ENCODE results near the gene NUAK2.

Gene NUAK2

GRCh38 chr1:205335692-205336091, 14.1 kb upstream of the NUAK2 start:
- Histone ChIP-seq H3K27me3 (ENCODE audit: low read length) (no peaks in the 10 kb centered on the region), H4K20me1 (ENCODE audit: low read depth, low read length) (no peaks in the 10 kb centered on the region), H3K79me2 (ENCODE audit: insufficient read depth, low read length) (no peaks in the 10 kb centered on the region), H3K4me3 (ENCODE audit: insufficient read depth, low read length, poor library complexity, severe bottlenecking) (no peak overlapping the region), H3F3A (ENCODE audit: insufficient read depth) (no peaks in the 10 kb centered on the region), H3K9me3 (ENCODE audit: insufficient read depth, low read length) (no peaks in the 10 kb centered on the region), H3K9me2 (replicated peaks; ENCODE audit: insufficient read depth, low read length) (no peaks in the 10 kb centered on the region), H2AFZ (ENCODE audit: low read depth, low read length, severe bottlenecking) (no peak overlapping the region), H3K36me3 (ENCODE audit: low read length) (no peaks in the 10 kb centered on the region), H3K27ac (ENCODE audit: low read depth, low read length) (no peak overlapping the region), H3K9ac (ENCODE audit: low read length) (no peak overlapping the region), H3K4me2 (ENCODE audit: low read depth, low read length, poor library complexity, severe bottlenecking) (no peak overlapping the region)
- TF ChIP-seq EZH2phosphoT487 (conservative IDR thresholded peaks at IDR 0.05; ENCODE audit: low read length) (no peak), CTCF (IDR thresholded peaks at IDR 0.05; ENCODE audit: insufficient read depth, low read length, poor library complexity, severe bottlenecking) (peak; percentile 99)

- Histone ChIP-seq H3K9me3 (ENCODE audit: insufficient read depth, low read length) (no peaks in the 10 kb centered on the region), H3K9me2 (replicated peaks; ENCODE audit: insufficient read depth, low read length) (no peaks in the 10 kb centered on the region), H3K36me3 (ENCODE audit: low read length) (no peaks in the 10 kb centered on the region), H3K27me3 (ENCODE audit: low read length) (no peaks in the 10 kb centered on the region), H3K9ac (ENCODE audit: low read length) (no peak overlapping the region), H3K4me2 (ENCODE audit: low read depth, low read length, poor library complexity, severe bottlenecking) (no peak overlapping the region), H2AFZ (ENCODE audit: low read depth, low read length, severe bottlenecking) (no peak overlapping the region), H3K79me2 (ENCODE audit: insufficient read depth, low read length) (no peaks in the 10 kb centered on the region), H3K4me3 (ENCODE audit: insufficient read depth, low read length, poor library complexity, severe bottlenecking) (no peak overlapping the region), H3F3A (ENCODE audit: insufficient read depth) (no peaks in the 10 kb centered on the region), H4K20me1 (ENCODE audit: low read depth, low read length) (no peaks in the 10 kb centered on the region), H3K27ac (ENCODE audit: low read depth, low read length) (no peak overlapping the region)
- TF ChIP-seq CTCF (IDR thresholded peaks at IDR 0.05; ENCODE audit: insufficient read depth, low read length, poor library complexity, severe bottlenecking) (no peak), EZH2phosphoT487 (conservative IDR thresholded peaks at IDR 0.05; ENCODE audit: low read length) (no peak)
Observed at GRCh38 chr1:205332015-205332791, 10.7 kb upstream of the NUAK2 start.

- Histone ChIP-seq H3F3A (ENCODE audit: insufficient read depth) (no peaks in the 10 kb centered on the region), H3K27me3 (ENCODE audit: low read length) (no peaks in the 10 kb centered on the region), H3K79me2 (ENCODE audit: insufficient read depth, low read length) (no peaks in the 10 kb centered on the region), H3K4me3 (ENCODE audit: insufficient read depth, low read length, poor library complexity, severe bottlenecking) (no peak overlapping the region), H3K4me2 (ENCODE audit: low read depth, low read length, poor library complexity, severe bottlenecking) (no peak overlapping the region), H3K9ac (ENCODE audit: low read length) (no peak overlapping the region), H2AFZ (ENCODE audit: low read depth, low read length, severe bottlenecking) (no peak overlapping the region), H3K9me2 (replicated peaks; ENCODE audit: insufficient read depth, low read length) (no peaks in the 10 kb centered on the region), H3K27ac (ENCODE audit: low read depth, low read length) (no peak overlapping the region), H3K9me3 (ENCODE audit: insufficient read depth, low read length) (no peaks in the 10 kb centered on the region), H3K36me3 (ENCODE audit: low read length) (no peaks in the 10 kb centered on the region), H4K20me1 (ENCODE audit: low read depth, low read length) (no peaks in the 10 kb centered on the region)
- TF ChIP-seq CTCF (IDR thresholded peaks at IDR 0.05; ENCODE audit: insufficient read depth, low read length, poor library complexity, severe bottlenecking): no peak
- TF ChIP-seq EZH2phosphoT487 (conservative IDR thresholded peaks at IDR 0.05; ENCODE audit: low read length): no peak
Observed at GRCh38 chr1:205330150-205330549, 8.6 kb upstream of the NUAK2 start.

All from SU-DHL-6 (cell line).